Ascending aorta (tissue), 2 donors: ENCODE data around the gene CNTNAP5. TPM values are rescaled to one million over a fixed set of nuclear protein-coding genes. Genes with fewer than 3 reads are reported as not detected.

Experiments used
- DNase-seq, 2 donors: peaks; one replicate each; pipeline ENCODE4 v3.0.0-alpha.2; 2019; ENCODE audit warnings: low spot score in 2 of 2
- H3K27ac ChIP-seq, 2 donors: fragments of 200-600 bp; sonication (generic); one replicate each; pipeline ENCODE4 v1.5.1; 2016 to 2017; ENCODE audit warnings: mild to moderate bottlenecking in 1 of 2
- H3K27me3 ChIP-seq: fragments of 200-600 bp; sonication (generic); one replicate; pipeline ENCODE4 v1.5.1; 2017
- H3K36me3 ChIP-seq, 2 donors: fragments of 200-600 bp; sonication (generic); one replicate each; pipeline ENCODE4 v1.5.1; 2016
- H3K4me1 ChIP-seq, 2 donors: fragments of 200-600 bp; sonication (generic); one replicate each; pipeline ENCODE4 v1.5.1; 2016 to 2017; ENCODE audit warnings: mild to moderate bottlenecking in 1 of 2
- H3K4me3 ChIP-seq, 2 donors: fragments of 200-600 bp; sonication (generic); one replicate each; pipeline ENCODE4 v1.5.1; 2016 to 2017; ENCODE audit warnings: mild to moderate bottlenecking in 1 of 2
- H3K9me3 ChIP-seq, 2 donors: fragments of 200-600 bp; sonication (generic); one replicate each; pipeline ENCODE4 v1.5.1; 2016
- CTCF ChIP-seq, 3 experiments: fragments of 200-600 bp in 2 of 3; fragments of 450-650 bp in 1 of 3; sonication (generic) in 2 of 3; IDR thresholded peaks; one replicate each; pipeline ENCODE4 v1.5.1; 2016 to 2019; ENCODE audit warnings: antibody characterized with exemption in 3 of 3, mild to moderate bottlenecking in 1 of 3, moderate library complexity in 1 of 3
- intact Hi-C: fragments of 100-400 bp; cut with DNase I; formaldehyde crosslinking; loops from one replicate; pipeline ENCODE4 v1.15.1; 2023
- total RNA-seq: library from RNA; depleted of rRNA; stranded (reverse); fragments of >200 nt; gene quantifications from one replicate; pipeline ENCODE4 v1.1.0, GENCODE V29; 2016

The CNTNAP5 gene
- total RNA-seq, 1 donor from 2014 or later = not detected

GRCh38 chr2:124886216-124886615, 861.1 kb downstream of the CNTNAP5 start:
- no peak for TF ChIP-seq CTCF (IDR thresholded peaks at IDR 0.05)
- Histone ChIP-seq H3K4me3 (no peak overlapping the region), H3K27me3 (no peaks in the 10 kb centered on the region), H3K4me1 (no peaks in the 10 kb centered on the region), H3K9me3 (no peaks in the 10 kb centered on the region), H3K27ac (no peak overlapping the region), H3K36me3 (no peaks in the 10 kb centered on the region)
- DNase-seq = no peak
- intact Hi-C loops = no loop called here

DNA sequence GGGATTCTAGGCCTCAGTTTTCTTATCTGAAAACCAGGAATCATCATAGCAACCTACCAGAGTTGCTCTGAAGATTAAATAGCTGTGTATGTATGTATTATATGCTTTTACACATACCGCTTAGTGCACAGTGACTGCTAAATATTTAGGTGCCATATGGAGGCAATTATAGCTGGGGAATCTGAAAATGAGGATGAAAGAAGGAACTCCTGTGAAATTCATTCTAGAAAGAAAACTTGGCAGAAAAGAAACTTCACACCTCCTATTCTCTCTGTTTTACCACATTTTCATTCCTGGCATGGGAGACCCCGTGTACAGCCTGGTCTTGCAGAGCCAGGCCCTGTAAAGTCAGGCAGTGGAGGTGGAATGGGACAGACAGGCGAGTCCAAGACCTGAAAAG, 862.4 kb downstream of the CNTNAP5 start:
- H3K27ac ChIP-seq = no peak overlapping the region
- TF ChIP-seq CTCF (IDR thresholded peaks at IDR 0.05) = no peak
- intact Hi-C loops = no loop called here
- no peaks in the 10 kb centered on the region for H3K36me3 ChIP-seq
- no peaks in the 10 kb centered on the region for H3K9me3 ChIP-seq
- no peak overlapping the region for H3K4me3 ChIP-seq
- H3K27me3 ChIP-seq = no peaks in the 10 kb centered on the region
- H3K4me1 ChIP-seq = no peaks in the 10 kb centered on the region
- no peak for DNase-seq

- intact Hi-C loops = no loop called here
- Histone ChIP-seq H3K27ac (no peak overlapping the region), H3K4me3 (no peak overlapping the region), H3K36me3 (no peaks in the 10 kb centered on the region), H3K9me3 (no peaks in the 10 kb centered on the region), H3K27me3 (no peaks in the 10 kb centered on the region), H3K4me1 (no peaks in the 10 kb centered on the region)
- no peak for TF ChIP-seq CTCF (IDR thresholded peaks at IDR 0.05)
- no peak for DNase-seq
Measured at GRCh38 chr2:124888431-124888830, 863.3 kb downstream of the CNTNAP5 start.

GRCh38 chr2:124894199-124894598, 869.1 kb downstream of the CNTNAP5 start:
- H3K4me3 ChIP-seq = no peak overlapping the region
- H3K27me3 ChIP-seq = no peaks in the 10 kb centered on the region
- intact Hi-C loops = no loop called here
- TF ChIP-seq CTCF (IDR thresholded peaks at IDR 0.05) = no peak
- no peaks in the 10 kb centered on the region for H3K4me1 ChIP-seq
- no peaks in the 10 kb centered on the region for H3K9me3 ChIP-seq
- H3K27ac ChIP-seq = no peak overlapping the region
- no peaks in the 10 kb centered on the region for H3K36me3 ChIP-seq
- DNase-seq = no peak

- Histone ChIP-seq H3K27me3 (no peaks in the 10 kb centered on the region), H3K36me3 (no peaks in the 10 kb centered on the region), H3K4me3 (no peak overlapping the region), H3K27ac (no peak overlapping the region), H3K4me1 (no peaks in the 10 kb centered on the region), H3K9me3 (no peaks in the 10 kb centered on the region)
- DNase-seq = no peak
- no peak for TF ChIP-seq CTCF (IDR thresholded peaks at IDR 0.05)
- intact Hi-C loops = no loop called here
Measured at GRCh38 chr2:124898827-124899226, 873.7 kb downstream of the CNTNAP5 start.

DNA sequence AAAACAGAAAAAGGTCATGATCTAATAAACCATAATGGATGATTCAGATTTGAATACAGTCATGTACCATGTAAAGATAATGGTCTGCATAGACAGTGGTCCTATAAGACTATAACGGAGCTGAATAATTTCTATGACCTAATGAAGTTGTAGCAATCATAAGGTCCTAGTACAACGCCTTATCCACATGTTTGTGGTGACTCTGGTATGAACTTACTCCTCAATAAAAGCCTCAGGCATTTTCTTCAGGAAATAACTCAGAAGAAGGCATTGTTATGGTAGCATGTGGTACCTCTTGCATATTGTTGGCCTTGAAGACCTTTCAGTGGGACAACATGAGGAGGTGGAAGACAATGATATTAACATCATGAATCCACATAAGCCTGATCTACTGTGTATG, 883.3 kb downstream of the CNTNAP5 start:
- DNase-seq = no peak
- TF ChIP-seq CTCF (IDR thresholded peaks at IDR 0.05) = no peak
- no peaks in the 10 kb centered on the region for H3K27me3 ChIP-seq
- no peak overlapping the region for H3K4me3 ChIP-seq
- H3K36me3 ChIP-seq = no peaks in the 10 kb centered on the region
- no peaks in the 10 kb centered on the region for H3K4me1 ChIP-seq
- intact Hi-C loops = no loop called here
- no peak overlapping the region for H3K27ac ChIP-seq
- H3K9me3 ChIP-seq = no peaks in the 10 kb centered on the region
